GM18502 (cell line): ENCODE results near the gene PRRT1.
"Not testable (repeated sequence)": the region's sequence is repeated elsewhere in the genome, so short reads cannot be mapped to it uniquely, and the experiment has no call there.

Experiments
- ATAC-seq: cut with Tn5 transposase; IDR thresholded peaks from one replicate; pipeline ENCODE4 v1.9.1; 2021; ENCODE audit warnings: mild to moderate bottlenecking; ENCODE audit not compliant: unreplicated experiment, poor library complexity

The PRRT1 gene

DNA sequence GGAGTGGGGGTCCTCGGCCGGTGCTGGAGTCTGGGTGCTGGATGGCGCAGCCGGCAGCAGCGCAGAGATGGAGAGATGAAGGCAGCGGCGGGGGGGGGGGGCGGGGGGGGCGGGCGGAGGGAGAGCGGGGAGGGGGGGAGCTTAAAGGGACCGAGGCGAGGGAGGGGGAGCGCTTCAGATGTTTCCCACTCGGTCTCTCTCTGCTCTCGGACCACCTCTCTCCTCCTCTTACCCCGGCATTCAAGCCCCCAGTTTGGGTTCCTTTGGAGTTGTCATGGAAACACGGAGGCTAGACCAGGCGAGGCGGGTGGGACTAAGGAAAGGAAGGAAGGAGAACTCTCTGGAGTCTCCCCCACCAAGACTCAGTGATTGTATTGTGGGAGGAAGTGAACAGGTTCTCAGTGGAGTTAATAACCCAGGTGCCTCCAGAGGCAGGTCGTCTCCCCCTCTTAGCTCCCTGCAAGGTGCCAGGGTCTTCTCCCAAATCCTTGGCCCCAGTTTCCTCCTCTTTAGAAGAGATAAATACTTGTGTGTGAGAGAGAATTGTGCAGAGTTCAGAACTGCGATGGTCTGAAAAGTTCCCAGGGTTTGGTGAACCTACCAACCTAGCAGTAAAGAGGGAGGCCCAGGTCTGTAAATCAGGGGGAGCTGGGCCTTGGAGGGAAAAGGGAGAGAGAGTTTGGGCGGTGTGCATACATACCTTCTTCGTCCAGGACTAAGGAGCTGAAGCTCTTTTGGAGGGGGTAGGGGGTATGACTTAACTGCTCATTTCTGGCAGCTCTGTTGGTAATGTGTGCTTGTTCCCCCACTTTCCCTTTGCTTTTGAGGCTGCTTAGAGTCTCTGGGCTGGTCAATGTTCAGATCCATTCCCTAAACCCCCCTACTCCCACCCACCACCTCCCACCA lies at the start of gene PRRT1:
Gene PRRT1 (minus strand): TSS at position 77 of the 906 bp plus-strand sequence. CDS start 112 bp downstream, outside the sequence.
- no peak for ATAC-seq

DNA sequence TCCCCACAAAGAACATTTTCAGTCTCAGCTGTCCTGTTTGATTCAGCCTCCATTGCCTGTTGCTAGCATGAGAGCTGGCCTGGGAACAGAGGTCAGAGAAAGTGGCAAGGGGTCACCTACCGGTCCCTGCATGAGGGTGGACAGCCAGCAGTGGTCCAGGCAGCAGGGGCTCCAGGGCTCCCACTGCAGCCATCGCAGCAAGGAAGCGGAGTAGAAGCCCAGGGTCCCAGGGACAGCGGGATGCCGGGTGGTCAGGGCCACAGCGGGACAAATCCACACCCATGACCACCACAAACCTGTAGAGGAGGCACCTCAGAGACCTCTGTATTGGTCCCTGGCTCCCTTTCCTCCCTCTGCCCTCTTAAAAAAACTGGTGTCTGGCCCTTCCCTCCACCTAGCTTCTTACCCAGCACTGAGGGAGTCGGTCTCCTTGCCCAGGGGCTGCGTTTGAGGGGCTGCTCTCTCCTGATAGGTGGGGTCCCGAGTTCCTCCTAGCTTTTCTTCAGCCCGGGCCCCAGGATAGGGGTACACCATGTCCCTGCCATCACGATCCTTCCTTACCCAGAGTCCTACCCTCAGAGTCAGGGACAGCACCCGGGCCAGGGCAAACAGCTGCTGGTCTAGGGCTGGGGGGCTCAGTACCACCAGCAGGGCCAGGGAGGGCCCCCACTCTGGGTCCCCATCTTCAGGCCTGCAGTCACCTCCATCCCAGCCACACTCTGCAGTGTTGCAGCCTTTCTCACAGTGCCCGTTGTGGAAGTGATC lies 49.2 kb upstream of the PRRT1 start:
- no peak for ATAC-seq

DNA sequence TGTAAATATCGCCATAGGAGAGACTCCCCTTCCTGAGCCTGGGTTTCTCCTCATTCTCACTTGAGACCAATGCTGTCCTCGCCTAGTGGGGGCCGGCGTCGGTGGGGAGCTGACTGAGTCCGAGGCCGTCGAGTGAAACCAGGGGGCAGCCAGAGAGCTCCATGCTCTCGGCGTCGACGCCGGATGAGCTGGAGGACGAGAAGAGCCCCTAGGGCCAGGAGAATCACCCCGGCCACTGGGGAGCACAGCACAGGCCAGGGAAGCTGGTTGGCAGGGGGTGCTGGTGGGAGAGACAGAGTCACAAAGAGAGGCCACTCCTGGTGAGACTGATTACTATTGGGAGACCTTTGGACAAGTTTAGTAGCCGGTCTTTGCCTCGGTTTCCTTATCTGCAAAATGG lies 47.1 kb upstream of the PRRT1 start:
- ATAC-seq, result no peak

DNA sequence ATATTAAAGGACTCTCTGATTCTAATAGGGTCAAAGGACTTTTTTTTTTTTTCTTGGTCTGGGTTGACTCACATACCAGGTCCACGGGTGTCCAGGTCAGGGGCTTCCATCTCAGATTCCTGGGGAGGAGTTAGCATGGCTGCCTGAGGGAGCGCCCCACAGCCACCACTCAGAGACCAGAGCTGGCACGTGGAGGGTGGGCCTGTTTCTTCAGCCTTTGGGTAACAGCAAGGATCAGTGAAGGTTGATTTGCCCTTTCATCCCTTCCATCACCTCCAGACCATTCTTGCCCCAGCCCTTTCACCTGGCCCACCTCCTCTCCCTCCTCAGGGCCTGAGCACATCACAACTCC lies 46.6 kb upstream of the PRRT1 start:
- ATAC-seq, result no peak

DNA sequence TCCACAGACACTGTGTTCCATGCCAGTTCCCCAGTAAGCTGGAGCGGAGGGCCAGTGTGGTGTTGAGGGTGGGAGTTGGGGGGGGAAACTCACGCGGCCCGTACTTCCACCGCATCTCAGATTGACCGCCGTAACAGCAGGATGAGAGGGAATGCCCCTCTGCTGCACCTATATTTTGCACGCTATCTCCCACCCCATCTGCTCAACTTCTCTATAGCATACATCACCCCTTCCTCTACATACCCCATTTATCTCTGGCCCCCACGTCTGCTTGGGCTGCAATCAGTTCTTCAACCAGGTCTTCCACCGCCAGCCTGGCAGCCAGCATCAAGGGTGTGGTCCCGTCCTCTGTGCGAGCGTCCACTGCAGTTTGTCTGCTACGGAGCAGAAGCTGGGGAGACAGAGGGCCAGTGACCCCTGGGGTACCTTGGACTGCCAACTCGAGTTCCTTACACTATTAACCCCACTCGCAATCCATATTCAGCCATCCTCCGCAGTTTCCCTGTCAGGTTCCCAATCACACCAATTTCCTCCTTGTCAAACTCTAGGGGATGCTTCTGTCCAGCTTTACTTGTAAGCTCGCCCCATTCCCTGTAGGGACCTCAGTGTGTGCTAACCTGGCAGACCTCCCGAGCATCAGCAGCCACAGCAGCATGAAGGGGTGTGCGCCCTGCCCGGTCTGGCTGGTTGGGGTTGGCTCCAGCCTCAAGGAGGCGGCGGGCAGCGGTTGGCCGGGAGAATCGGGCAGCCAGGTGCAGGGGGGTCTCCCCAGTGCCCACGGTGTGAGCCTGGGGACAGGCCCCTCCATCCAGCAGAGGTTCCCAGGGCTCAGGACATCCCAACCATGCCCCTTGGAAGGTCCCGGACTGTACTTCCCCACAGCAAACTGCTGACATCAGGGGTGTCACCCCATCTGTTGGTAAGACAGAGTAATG lies 45.2 kb upstream of the PRRT1 start:
- ATAC-seq, result no peak

DNA sequence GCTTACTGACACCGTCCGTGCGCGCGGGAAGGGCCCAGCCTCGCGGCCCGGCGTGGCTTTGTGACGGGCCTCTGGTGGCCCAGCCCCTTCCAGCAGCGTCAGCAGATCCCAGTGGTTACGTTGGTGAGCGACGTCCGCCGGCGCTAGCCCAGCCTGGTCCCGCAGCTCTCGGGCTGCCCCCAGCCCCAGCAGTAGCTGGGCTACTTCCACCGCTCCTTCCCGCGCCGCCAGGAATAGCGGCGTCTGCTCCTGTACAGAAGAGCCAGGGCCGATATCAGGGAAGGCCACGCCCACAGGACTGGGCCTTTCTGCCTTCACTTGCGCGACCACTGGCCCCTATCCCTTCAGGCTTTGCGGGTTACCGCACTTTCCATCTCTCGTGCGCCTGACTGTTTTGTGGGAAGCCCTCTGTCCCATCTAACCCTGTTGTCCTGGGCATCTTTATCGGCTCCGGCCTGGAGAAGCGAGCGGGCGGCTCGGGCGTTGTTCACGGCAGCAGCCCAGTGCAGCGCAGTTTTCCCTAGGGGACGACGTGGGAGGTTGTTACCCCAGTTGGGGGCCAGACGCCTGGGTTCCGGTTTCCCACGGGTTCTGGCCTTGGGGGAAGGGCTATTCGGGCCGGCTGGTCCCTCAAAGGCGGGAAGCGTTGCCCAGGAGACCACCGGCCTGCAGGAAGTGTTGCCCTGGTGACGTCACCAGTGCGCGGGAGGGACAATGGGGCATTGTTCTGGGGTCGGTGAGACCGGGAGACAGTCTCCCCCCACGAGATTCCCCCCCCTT lies 44.4 kb upstream of the PRRT1 start:
- peak; percentile 79 for ATAC-seq

DNA sequence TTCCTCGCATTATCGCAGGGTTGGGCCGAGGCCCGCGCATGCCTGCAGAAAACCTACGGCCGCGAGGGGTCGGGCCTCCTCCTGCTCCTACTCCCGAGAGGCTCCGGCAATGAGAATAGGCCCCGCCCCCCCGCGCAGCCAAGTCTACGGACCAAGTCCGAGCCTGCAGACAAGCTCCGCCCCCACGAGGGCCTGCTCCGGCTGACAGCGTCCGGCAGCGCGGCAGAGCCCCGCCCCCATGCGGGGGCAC lies 43.8 kb upstream of the PRRT1 start:
- peak; percentile 80 for ATAC-seq

DNA sequence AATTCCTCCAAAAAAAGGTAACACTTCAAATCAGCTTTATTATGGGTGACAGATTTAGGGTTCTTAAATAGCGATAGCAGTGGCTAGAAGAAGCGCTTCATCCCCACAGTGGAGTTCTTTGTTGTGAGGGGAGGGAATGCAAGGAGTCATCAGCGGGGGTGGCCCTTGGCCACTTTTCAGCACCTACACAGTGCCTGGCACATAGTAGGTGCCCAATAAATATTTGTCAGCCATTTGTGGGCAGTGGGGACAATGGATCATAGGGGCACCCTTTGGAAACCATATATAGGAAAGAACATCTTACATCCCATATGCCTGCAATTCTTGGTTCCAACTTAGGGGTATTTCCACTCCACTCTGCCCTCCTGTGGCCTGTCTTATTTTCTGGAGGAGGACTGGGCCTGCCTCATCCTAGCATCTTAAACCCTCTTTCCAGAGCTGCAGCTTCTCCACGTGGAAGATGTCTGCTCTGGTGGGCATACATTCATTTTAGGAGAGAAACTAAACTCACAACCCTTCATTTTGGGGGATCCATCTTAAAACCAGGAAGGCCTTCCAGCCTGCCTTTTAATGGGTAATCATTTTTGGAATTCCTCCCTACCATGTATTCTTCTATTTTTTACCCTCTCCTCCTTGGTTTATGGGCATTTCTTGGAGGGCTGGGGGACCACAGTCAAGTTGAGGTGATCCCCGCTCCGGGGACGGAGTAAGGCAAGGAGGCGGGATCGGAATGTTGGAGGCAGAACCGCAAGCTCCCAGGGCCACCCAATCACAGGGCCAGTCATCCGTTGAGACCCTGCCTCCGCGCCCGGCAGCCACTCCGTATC lies 43.3 kb upstream of the PRRT1 start:
- no peak for ATAC-seq

DNA sequence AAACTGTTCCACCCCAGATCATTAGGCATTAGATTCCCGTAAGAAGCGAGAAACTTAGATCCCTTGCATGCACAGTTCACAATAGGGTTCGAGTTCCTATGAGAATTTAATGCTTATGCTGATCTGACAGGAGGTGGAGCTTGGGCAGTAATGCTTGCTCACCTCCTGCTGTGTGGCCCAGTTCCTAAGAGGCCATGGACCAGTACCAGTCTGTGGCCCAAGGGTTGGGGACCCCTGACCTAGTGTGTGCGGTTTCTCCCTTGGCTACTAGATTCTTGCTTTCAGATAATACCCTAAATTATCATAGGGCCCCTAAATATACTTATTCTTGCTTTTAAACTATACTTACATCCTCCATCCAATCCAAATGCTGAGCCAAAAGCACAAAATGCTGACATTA lies 42.6 kb upstream of the PRRT1 start:
- ATAC-seq, result no peak

DNA sequence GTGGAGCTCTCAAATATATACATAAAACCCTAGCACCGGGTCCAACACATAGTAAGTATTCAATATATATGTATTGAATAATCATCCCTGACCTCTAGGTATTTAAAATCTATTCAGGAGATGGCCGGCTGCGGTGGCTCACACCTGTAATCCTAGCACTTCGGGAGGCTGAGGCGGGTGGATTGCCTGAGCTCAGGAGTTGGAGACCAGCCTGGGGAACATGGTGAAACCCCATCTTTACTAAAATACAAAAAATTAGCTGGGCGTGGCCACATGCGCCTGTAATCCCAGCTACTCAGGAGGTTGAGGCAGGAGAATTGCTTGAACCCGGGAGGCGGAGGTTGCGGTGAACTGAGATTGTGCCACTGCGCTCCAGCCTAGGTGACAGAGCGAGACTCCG lies 41.4 kb upstream of the PRRT1 start:
- not testable (repeated sequence) for ATAC-seq

DNA sequence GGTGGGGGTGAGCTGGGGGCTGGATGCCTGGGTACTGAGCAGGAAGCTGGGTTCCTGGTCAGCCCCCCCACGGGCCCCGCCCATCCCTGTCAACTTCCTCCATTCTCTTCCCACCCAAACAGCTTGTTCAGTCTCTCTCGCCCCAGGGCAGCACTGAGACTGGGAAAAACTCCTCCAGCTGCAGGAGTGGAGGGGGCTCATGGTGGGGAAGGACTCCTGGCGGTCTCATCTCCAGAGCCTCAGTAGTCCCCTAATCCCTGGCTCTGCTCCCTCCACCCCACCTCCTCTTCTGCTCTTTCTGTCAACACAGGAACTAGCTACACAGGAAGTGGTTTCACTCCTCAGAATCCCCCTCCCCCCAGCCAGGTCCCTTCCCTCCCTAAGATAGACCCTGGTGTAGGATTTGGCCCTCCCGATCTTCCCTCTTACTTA lies 40.9 kb upstream of the PRRT1 start, which contains the start of gene GPSM3:
Gene GPSM3 (minus strand): TSS at position 36 of the 432 bp plus-strand sequence. CDS start 130 bp downstream, outside the sequence.
- no peak for ATAC-seq

DNA sequence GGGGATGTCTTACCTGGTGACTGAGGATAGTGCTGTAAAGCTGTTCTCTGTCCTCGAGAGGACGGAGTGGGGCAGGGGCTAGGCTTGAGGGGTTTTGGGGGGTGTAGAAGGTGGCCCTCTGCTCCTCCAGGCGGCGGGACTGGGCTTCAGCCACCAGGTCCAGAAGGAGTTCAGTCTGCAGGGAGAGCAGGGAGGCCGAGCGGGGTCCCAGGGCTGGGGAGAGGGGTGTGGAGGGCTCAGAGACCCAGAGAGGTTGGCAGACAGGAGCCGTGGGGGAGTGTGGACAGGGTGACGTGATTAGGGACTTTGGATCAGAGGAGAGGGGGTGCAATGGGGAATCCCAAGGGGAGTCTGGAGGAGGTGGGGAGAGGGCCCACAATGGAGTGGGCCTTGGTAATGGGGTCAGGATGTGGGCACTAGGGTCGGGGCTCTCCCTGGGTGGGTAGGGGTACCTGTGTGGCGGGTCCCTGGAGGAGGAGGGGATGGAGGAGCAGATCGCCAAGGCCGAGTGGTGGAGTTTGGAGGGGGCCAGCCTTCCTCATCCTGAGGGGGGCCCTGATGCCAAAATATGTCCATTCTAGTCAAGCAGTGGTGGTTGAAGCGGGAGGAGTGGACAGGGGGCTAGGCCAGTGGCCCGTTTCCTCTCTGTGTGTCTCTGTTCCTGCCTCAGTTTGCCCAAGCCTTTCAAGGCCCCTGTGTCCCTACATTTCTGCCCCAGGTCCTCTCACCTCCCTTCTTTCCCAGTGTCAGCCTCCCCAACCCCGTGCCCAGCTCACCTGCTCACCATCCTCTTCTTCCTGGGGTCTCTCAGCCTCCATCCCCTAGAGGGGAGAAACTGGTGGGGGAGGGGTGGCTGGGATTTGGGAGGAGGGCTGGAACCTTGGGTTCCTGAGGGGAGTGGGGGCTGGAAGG lies 40.2 kb upstream of the PRRT1 start:
- no peak for ATAC-seq

DNA sequence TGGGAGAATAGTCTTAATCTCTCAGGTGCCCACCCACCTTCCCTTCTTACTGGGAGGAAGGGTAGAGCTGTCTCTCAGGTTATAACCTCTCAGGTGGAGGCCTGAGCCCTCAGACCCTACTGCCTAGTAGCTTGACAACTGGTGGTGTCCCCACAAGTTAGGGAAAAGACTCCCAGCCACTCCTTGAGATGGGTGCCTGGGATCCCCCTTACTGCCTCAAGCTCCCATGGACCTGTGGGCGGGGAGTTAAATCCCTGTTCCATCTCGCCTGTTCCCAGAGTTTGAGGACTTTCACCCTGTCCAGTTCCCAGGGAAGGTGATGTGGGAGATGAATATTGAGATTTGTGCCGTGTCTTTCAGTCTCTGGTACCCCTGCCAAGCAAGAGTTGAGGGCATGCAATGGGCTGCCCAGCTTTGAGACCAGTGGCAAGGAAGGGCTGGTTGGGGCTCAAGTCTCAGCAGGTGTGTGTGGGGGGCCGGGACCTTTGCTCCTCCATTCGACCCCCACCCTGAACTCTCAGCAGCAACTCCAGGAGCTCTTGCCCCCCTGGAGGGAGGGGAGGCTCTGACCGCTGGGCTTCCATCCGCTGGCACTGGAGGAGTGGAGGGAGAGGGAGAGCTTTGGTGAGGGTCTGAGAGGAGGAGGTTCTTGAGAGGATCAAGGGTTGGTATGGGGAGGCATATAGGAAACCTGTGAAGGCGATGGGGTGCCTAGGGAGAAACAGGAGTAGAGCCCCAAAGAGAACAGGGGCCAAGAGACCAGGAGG lies 39.4 kb upstream of the PRRT1 start:
- no peak for ATAC-seq

DNA sequence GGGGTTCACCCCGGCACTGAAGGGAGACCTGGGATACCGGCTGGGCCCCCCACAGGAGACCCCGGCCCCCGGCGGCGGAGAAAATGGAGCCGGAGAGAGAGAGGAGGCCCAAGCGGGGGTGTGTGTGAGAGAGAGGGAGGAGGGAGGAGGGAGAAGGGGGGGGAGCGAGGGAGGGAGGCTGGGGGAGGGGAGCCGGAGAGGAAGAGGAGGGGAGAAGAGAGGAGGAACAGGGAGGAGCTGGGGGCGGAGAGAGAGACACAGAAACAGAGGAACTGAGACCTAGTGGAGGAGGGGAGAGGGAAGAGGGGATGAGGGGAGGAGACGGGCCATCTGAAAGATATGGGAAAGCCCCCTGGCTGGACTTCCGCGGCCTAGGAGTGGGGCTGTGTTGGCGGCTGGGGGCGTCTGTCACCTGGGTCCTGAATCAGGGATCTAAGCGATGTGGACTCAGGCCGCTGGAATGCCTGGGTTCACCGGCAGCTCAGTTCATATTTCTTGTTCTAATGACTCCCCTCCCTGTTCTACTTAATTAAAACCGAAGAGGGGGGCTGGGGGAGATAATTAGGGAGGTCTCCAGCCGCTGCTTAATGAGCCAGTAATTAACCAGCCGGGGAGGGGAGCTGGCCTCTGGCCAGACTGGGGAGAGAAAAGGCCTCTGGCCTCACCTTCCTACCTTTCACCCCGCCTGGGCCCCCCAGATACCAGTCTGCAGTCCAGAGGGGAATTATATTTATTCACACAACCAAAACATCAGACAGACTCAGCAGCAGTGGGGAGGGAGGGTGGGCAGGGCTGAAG lies 38.5 kb upstream of the PRRT1 start, which contains the start of gene PBX2:
Gene PBX2 (minus strand): TSS at position 149 of the 798 bp plus-strand sequence. CDS start 287 bp downstream, outside the sequence.
- peak; percentile 50 for ATAC-seq

DNA sequence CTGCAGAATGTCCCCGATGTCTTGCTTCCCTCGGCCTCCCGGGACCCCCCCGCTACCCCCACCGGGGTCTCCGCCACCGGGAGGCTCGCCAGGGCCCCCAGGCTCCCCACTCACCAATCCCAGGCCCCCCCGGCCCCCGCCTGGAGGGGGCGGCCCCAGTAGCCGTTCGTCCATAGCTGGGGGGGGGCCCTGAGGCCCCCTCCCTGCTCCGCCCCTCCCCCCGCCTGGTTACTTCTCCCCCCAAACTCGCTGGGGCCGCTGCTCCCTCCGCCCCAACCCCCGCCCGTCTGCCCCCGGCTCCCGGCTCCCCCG lies 38.0 kb upstream of the PRRT1 start:
- no peak for ATAC-seq

DNA sequence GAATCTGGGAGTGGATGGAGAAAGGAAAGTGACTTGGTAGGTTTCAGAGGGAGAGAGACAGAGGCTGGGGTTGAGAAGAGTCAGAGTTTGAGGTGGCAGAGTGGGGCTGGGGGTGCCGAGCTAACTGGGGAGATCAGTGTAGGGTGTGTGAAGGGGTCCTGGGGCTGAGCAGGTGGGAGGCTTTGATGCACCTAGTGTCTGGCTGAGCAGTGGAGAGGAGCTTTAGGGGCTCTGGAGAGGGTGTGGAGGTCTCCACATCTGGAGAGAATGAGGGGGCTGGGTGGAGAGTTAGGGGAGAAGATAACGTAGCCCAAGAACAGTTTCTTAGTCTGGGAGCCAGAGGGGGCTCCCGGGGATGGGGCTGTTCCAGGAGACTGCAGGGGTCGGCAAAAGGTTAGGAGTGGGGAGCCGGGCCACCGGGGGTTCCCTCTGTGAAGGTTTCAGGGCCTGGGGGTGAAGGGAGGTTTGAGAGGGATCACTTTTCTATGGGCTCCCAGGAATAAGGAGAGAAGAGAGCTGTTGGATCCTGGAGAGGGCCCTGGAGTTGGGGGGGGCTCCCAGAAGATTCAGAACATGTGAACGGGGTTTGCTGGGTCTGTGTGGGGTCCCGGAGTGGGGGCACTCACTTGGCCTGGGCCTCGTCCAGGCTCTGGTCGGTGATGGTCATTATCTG lies 37.5 kb upstream of the PRRT1 start:
- no peak for ATAC-seq
